GM12874 (cell line): ENCODE data around the gene GRIN3A.
A peak's percentile ranks its signal among the peaks of the same experiment; 100 is the strongest.

Source experiments
- TF ChIP-seq, protein P1 (sequence below): IDR thresholded peaks from 2 replicates; pipeline ENCODE4 v1.5.1; 2011; ENCODE audit warnings: low read depth, mild to moderate bottlenecking, control low read depth, low read length, moderate library complexity; ENCODE audit not compliant: insufficient read depth

GRIN3A gene

GRCh38 chr9:101716629-101717028, 21.8 kb downstream of the GRIN3A start:
- TF ChIP-seq, protein P1, sequence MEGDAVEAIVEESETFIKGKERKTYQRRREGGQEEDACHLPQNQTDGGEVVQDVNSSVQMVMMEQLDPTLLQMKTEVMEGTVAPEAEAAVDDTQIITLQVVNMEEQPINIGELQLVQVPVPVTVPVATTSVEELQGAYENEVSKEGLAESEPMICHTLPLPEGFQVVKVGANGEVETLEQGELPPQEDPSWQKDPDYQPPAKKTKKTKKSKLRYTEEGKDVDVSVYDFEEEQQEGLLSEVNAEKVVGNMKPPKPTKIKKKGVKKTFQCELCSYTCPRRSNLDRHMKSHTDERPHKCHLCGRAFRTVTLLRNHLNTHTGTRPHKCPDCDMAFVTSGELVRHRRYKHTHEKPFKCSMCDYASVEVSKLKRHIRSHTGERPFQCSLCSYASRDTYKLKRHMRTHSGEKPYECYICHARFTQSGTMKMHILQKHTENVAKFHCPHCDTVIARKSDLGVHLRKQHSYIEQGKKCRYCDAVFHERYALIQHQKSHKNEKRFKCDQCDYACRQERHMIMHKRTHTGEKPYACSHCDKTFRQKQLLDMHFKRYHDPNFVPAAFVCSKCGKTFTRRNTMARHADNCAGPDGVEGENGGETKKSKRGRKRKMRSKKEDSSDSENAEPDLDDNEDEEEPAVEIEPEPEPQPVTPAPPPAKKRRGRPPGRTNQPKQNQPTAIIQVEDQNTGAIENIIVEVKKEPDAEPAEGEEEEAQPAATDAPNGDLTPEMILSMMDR = no peak

DNA sequence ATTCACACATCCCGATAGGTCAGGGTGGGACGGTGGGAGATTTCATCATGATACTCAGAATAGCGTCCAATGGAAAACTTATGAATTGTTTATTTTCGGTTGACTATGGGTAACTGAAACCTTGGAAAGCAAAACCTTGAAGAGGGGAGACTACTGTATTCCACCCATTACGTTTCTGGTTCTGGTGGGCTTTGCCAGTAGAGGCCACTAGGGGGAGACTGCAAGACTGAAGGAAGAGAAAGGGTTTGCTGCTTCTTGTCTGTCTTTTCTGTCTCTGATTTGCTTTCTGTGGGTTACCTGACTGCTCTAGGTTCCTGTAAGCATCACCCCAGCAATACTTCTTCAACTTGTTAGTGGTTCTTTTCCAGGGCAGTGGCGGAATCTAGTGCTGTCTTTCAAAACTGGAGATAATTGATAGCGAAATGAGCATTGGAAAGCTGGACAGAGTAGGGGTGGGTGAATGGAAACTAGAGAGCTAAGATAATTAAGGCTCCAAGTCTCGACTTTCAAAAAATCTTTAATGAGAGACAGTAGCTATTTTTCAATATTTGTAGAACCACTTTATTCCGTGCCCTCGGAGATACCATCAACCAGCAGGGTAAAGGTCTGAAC, 27.0 kb downstream of the GRIN3A start:
- TF ChIP-seq, protein P1 = peak; percentile 90

DNA sequence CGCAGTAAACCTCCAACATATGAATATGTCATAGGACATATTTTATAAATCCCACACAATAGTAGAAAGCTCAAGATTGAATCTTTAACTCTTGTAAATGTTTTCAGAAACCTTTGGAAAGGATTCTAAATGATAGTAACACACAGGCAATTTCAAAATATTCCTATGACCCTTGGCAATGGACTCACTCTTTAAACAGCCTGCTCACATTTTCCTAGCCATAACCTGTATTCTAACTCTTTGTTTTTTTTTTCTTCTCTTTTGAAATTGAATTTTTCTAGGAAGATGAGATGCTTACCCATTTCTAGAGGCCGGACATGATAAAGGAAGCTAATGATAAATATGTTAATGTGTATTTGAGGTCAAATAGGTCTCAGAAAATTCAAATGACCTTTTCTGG, 29.6 kb downstream of the GRIN3A start:
- TF ChIP-seq, protein P1 = no peak

DNA sequence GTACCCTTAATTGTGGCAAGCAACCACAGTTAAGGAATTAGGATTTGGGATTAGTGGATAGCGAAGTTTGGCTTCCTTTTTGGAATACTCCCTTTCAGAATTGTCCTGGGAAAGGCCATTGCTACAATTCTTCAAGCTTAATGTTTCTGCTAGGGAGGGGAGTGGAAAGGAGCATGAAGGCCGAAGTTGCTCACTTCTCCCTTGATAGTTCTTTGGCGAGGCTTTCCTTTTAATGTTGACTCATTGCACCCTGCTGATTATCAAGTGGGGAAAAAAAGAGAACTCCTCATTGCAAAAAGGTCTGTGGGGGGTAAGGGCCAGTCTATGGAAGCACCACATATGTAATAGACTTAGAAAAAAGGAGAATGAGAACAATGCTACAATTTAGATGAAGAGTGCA, 30.7 kb downstream of the GRIN3A start:
- TF ChIP-seq, protein P1 = no peak

- TF ChIP-seq, protein P1 = no peak
These were observed 31.4 kb downstream of the GRIN3A start for GRCh38 chr9:101706997-101707396.

DNA sequence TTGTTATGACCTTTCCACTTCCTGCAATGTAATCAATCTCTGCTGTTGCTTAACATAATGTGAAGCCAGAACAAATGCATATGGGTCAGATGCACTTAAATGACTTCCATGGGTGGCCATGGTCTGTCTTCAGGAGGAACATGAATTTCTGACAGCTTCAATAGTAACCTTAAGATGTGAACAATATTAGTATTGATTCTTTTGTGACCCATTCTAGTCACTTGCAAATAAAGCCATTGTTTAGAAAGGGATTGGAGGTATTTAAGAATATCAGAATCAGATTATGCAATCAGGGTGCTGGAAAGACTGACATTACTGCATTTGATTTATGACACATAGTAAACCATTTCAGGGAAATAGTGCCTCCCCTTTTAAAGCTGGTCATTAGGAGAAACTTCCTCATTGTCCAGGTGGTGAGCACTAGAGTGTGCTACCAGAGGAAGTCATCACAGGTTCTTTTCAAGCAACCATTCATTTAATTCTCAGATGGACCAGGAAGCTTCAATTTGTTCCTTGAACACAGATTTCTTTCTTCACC, 32.1 kb downstream of the GRIN3A start:
- TF ChIP-seq, protein P1 = no peak

DNA sequence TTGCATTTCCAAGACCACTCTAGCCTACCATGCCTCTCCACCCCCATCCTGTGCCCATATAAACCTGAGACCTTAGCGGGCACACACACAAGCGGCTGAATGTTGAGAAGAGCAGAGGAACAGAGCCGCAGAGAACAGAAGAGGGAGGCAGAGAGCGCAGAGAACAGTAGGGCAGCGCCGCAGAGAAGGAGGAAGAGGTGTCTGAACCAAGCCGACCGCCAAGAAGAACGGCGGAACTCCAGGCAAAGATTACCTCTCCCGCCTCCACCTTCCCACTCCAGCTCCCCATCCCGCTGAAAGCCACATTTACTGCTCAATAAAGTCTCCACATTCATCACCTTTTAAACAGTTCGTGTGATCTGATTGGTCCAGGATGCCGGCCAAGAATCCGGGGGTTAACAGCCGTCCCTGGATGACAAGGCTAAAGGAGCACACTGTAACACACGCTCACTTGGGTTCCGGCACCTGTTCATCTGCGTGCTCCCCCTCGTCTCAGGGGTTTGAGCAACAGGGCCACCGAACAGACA, 33.2 kb downstream of the GRIN3A start:
- TF ChIP-seq, protein P1 = no peak
